ENCODE results near the gene BOC. TPM values are rescaled to one million over a fixed set of nuclear protein-coding genes. Genes with fewer than 3 reads are reported as not detected.

Gene BOC
- polyA plus RNA-seq, 1 experiment, result 11.2 TPM

DNA sequence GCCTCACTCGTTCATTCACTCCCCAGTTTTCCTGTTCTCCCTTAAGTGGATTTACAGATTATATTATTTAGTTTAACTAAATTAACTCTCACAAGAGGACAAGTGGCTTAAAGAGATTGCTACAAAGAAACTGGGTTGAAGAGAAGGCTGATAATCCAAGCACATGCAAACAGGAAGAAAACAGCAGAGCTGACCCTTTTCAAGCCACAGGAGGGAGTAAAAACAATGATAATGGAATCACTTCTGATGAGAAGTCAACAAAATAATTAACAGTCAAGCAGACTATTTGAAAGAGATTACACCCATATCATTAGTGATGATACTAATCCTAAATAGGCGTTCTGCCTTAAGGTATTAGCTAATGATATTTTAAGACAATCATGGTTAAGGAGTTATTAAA, 31.7 kb downstream of the BOC start:
- no peaks in the 10 kb centered on the region for H3K27me3 ChIP-seq (ENCODE audit: control insufficient read depth, insufficient read depth, low read length)
- ChIA-PET POLR2A (no interaction called here), CTCF (interaction anchor here (1.3 to 1.4 kb wide), 2 partner anchors 46 to 188 kb away, joined by 3 read pairs; no protein-coding TSS in a partner anchor)
- TF ChIP-seq, protein P1, sequence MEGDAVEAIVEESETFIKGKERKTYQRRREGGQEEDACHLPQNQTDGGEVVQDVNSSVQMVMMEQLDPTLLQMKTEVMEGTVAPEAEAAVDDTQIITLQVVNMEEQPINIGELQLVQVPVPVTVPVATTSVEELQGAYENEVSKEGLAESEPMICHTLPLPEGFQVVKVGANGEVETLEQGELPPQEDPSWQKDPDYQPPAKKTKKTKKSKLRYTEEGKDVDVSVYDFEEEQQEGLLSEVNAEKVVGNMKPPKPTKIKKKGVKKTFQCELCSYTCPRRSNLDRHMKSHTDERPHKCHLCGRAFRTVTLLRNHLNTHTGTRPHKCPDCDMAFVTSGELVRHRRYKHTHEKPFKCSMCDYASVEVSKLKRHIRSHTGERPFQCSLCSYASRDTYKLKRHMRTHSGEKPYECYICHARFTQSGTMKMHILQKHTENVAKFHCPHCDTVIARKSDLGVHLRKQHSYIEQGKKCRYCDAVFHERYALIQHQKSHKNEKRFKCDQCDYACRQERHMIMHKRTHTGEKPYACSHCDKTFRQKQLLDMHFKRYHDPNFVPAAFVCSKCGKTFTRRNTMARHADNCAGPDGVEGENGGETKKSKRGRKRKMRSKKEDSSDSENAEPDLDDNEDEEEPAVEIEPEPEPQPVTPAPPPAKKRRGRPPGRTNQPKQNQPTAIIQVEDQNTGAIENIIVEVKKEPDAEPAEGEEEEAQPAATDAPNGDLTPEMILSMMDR (IDR thresholded peaks at IDR 0.05; ENCODE audit: low read depth, low read length), result no peak
- no peaks in the 10 kb centered on the region for H3K9me3 ChIP-seq (ENCODE audit: control insufficient read depth, insufficient read depth, low read length)
- no peak overlapping the region for H3K27ac ChIP-seq (ENCODE audit: low read depth, low read length)
- no peak for DNase-seq (ENCODE audit: low read depth, low spot score)
- no peak overlapping the region for H3K4me3 ChIP-seq (ENCODE audit: low read depth, low read length)

- H3K9me3 ChIP-seq (ENCODE audit: control insufficient read depth, insufficient read depth, low read length), result no peaks in the 10 kb centered on the region
- POLR2A ChIA-PET, result no interaction called here
- H3K4me3 ChIP-seq (ENCODE audit: low read depth, low read length), result no peak overlapping the region
- CTCF ChIA-PET, result interaction anchor here (1.3 kb wide), 1 partner anchor 45 kb away, joined by 3 read pairs; no protein-coding TSS in a partner anchor
- H3K27ac ChIP-seq (ENCODE audit: low read depth, low read length), result no peak overlapping the region
- DNase-seq (ENCODE audit: low read depth, low spot score), result no peak
- no peaks in the 10 kb centered on the region for H3K27me3 ChIP-seq (ENCODE audit: control insufficient read depth, insufficient read depth, low read length)
- TF ChIP-seq, protein P1 (IDR thresholded peaks at IDR 0.05; ENCODE audit: low read depth, low read length), result no peak
Observed at GRCh38 chr3:113243846-113244245, 32.5 kb downstream of the BOC start.

- TF ChIP-seq, protein P1 (IDR thresholded peaks at IDR 0.05; ENCODE audit: low read depth, low read length), result no peak
- H3K27me3 ChIP-seq (ENCODE audit: control insufficient read depth, insufficient read depth, low read length), result no peaks in the 10 kb centered on the region
- no peak overlapping the region for H3K27ac ChIP-seq (ENCODE audit: low read depth, low read length)
- no peaks in the 10 kb centered on the region for H3K9me3 ChIP-seq (ENCODE audit: control insufficient read depth, insufficient read depth, low read length)
- no peak overlapping the region for H3K4me3 ChIP-seq (ENCODE audit: low read depth, low read length)
- DNase-seq (ENCODE audit: low read depth, low spot score), result no peak
- ChIA-PET POLR2A (no interaction called here), CTCF (interaction anchor here (0.8 kb wide), 1 partner anchor 43 kb away, joined by 4 read pairs; no protein-coding TSS in a partner anchor)
Observed at GRCh38 chr3:113245761-113246161, 34.4 kb downstream of the BOC start.

- no peak overlapping the region for H3K27ac ChIP-seq (ENCODE audit: low read depth, low read length)
- POLR2A ChIA-PET, result no interaction called here
- DNase-seq (ENCODE audit: low read depth, low spot score), result no peak
Observed at GRCh38 chr3:113247068-113247467, 35.7 kb downstream of the BOC start.

More at GRCh38 chr3:113247068-113247467, 35.7 kb downstream of the BOC start:
- CTCF ChIA-PET, result interaction anchor here (0.6 to 1.2 kb wide), 4 partner anchors 9 to 493 kb away, joined by 4 to 9 read pairs (median 4); no protein-coding TSS in a partner anchor
- TF ChIP-seq, protein P1 (IDR thresholded peaks at IDR 0.05; ENCODE audit: low read depth, low read length), result no peak
- Histone ChIP-seq H3K9me3 (ENCODE audit: control insufficient read depth, insufficient read depth, low read length) (no peaks in the 10 kb centered on the region), H3K4me3 (ENCODE audit: low read depth, low read length) (no peak overlapping the region), H3K27me3 (ENCODE audit: control insufficient read depth, insufficient read depth, low read length) (no peaks in the 10 kb centered on the region)
